ENCODE results near the gene ZRANB3.
"Not testable (repeated sequence)": the region's sequence is repeated elsewhere in the genome, so short reads cannot be mapped to it uniquely, and the experiment has no call there.

ZRANB3 gene

DNA sequence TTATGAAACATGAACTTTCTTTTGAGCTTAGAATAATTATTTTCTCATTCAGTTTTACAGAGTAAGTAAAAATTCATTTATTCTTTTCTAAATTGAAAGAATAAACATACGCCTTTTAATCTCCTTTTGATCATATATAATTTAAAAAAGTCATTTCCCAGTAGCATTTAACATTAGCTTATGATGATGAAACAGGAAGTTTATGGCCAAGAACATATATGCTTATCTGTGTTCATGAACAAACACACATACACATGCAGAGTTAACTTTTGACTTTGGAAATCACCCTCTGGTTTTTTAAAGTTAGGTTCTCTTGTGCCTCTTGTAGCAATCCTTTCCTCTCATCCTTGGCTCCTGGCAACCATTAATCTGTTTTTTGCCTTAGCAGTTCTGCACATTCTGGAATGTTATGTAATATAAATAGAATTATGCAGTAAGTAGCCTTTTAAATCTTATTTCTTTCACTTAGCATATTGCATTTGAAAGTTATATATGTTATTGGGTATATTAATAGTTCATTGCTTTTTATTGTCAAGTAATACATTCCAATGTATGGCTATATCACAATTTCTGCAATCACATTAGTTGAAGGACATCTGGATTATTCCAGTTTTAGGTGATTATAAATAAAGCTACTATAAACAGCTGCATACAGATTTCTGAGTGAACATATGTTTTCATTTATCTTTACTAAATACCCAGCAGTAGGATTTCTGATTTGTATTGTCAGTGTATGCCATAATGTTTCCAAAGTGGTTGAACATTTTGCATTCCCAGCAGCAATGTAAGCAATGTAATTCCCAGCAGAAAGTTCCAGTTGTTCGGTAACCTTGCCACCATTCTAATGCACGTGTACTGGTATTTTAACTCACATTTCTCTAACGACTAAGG lies 210.3 kb downstream of the ZRANB3 start:
- no peak for DNase-seq

DNA sequence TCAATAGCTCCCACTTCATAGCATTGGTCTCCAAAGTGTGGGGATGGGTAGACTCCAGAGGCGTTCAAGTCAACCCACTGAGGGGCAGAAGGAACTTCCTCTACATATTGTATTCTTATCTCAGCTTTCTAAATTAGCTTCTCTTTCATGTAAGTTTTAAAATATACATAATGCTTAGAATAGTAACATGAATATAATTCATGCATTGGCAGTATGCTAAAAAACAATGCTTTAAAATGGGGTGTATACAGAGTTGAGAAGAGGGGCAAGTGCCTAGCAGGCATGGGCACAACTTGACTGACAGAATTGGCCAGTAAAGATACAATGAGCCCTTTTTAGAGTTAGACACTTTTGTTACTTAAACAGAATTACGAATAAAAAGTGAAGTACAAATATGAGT lies 212.2 kb downstream of the ZRANB3 start:
- no peak for DNase-seq

- peak in 1 of 5 experiments; percentile 20 for DNase-seq
These were observed 213.6 kb downstream of the ZRANB3 start for GRCh38 chr2:135317375-135317774.

GRCh38 chr2:135311962-135312361 lies 219.1 kb downstream of the ZRANB3 start:
- DNase-seq, result no peak

DNA sequence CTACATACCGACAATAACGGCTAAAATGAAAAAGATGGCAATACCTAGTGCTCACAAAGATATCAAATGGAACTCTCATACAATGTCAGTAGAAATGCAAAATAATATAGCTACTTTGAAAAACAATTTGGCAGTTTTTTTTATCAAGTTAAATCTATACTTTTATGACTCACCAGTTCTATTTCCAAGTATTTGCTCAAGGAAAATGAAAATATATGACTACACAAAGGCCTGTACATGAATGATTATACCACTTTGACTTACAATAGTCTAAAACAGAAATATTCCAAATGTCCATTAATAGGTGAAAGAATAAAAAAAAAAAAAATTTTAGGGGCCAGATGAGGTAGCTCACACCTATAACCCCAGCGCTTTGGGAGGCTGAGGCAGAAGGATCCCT lies 219.8 kb downstream of the ZRANB3 start:
- DNase-seq, result peak in 1 of 5 experiments; percentile 23

DNA sequence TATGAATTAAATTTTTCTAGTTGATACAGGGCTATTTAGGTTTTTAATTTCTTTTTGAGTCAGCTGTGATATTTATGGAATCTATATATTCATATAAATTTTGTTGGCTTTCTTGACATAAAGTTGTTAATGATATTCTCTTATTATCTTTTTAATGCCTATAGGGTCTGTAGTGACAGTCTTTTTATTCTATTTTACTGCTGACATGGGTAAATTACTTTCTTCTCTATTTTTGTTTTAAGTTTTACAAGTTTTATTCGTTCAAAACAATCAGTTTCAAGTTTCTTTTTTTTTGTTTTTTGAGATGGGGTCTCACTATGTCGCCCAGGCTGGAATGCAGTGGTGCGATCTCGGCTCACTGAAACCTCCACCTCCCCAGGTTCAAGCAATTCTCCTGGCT lies 226.3 kb downstream of the ZRANB3 start:
- no peak for DNase-seq

DNA sequence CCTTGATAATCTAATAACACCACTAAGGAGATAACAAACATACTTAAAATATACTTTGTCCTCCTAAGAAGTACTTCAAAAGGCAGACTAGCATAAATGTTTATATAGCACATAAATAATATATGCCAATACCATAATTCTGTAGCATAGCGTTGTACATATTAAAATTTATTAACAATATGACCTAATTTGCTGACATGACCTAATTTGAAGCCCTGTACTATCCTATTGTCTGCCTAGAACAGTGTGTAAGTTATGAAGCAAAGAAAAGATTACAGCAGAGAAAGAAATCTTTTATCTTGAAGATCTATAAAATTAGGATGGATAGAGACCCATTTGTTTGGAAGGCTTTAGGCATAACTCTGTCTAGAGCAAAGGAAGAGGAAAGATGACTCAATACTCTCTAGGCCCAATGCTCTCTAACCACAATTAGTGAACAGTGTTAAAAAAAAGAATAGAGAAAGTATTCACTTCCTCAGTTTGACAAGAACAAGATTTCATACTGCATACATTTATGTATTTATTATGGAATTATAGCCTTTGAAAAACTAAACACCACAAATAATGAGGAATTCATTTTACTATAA lies 231.3 kb downstream of the ZRANB3 start:
- peak in 1 of 5 experiments; percentile 4 for DNase-seq

- DNase-seq, result no peak
These were observed 231.9 kb downstream of the ZRANB3 start for GRCh38 chr2:135299165-135299564.

DNA sequence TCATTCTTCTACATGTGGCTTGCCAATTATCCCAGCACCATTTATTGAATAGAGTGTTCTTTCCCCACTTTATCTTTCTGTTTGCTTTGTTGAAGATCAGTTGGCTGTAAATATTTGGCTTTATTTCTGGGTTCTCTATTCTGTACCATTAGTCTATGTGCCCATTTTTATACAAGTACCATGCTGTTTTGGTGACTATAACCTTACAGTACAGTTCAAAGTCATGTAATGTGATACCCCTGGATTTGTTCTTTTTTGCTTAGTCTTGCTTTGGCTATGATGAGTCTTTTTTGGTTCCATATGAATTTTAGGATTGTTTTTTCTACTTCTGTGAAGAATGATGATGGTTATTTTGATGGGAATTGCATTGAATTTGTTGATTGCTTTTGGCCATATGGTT lies 243.9 kb downstream of the ZRANB3 start:
- DNase-seq, result not testable (repeated sequence)

GRCh38 chr2:135285391-135285790 lies 245.6 kb downstream of the ZRANB3 start:
- DNase-seq, result no peak

DNA sequence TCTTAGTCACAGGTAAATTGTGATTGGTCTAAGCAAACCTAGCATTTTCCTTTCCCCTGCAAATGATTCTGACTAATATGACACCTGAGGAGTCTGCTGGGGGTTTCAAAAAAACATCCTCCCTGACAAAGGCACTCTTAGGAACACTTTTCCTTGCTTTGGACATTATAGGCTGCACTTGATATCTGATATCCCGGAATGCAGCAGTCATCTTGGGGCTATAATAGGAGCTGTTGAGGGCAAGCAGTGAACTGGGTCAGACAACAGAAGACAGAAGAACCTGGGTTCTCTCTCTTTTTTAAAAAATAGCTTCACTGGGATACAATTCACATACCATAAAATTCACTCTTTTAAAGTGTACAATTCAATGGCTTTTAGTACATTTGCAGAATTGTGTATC lies 249.6 kb downstream of the ZRANB3 start:
- DNase-seq, result no peak

GRCh38 chr2:135279209-135279608 lies 251.8 kb downstream of the ZRANB3 start:
- no peak for DNase-seq

DNA sequence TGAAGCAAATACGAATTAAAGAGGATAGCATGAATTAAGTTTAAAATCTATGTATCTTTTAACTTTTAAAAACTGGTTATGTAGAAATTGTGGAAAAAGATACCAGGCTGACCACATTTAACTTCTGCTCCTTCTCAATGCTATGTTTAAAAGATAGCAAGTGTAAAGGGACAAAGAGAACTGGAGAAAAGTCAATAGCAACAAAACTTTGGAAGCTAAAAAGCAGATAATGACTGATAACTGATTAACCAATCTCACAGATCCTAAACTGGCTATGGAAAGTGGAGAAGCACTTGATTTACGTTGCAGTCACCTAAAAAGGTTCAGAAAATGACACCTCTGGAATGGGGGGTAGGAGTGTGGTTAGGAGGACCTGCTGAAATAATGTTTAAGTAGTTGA lies 254.5 kb downstream of the ZRANB3 start:
- DNase-seq, result no peak

GRCh38 chr2:135271006-135271405 lies 260.0 kb downstream of the ZRANB3 start:
- no peak for DNase-seq

- no peak for DNase-seq
These were observed 265.0 kb downstream of the ZRANB3 start for GRCh38 chr2:135265960-135266490.

DNA sequence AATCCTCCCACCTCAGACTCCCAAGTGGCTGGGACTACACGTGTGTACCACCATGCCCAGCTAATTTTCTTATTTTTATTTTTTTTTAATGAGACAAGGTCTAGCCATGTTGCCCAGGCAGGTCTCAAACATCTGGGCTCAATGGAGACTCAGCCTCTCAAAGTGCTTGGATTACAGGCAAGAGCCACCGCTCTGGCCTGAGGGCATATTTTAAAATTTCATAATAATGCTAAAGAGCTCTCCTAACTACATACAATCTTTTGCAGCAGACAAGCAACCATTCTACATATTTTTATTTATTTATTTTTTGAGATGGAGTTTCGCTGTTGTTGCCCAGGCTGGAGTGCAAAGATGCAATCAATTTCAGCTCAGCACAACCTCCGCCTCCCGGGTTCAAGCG lies 271.9 kb downstream of the ZRANB3 start:
- no peak for DNase-seq

DNA sequence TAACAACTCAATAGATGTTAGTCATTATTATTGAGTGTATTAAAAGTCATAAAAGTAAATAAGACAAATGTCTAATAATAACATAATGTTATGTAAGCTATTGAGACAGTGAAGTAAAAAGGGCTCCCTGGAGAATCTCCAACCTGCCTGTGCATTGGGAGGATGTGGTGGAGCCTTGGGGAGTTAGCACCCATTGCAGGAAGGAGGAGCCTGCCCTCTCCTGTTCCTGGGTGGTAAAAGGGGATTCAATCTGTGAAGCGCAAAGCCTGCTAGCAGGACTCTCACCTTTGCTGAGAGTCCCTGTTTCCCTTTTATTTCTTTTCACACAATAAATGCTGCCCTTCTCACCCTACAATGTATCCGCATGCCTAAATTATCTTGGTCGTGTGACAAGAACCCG lies 272.8 kb downstream of the ZRANB3 start:
- no peak for DNase-seq

DNA sequence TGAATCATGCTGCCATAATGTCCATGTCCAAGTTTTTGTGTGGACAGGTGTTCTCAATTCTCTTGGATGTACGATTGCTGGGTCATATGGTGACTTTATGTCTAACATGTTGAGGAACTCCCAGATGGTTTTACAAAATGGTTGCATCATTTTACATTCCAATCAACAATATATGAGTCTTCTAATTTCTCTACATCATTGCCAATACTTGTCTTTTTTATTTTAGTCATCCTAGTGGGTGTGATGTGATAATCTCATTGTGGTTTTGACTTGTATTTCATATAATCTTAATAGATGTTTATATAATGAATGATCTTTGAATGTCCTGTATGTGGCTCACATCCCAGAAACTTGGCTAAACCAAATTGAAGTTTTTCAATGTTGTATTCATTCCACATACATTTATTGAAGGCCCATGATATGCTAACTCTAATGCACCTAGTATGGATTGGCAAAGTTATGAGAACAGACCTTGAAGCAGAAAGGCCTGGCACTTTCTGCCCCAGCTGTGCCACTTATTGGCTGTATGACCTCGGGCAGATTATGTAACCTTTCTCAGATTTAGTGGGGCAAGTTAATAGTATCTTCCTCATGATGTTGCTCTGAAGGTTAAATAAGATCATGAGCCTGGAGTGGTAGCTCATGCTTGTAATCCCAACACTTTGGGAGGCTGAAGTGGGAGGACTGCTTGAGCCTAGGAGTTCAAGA lies 273.5 kb downstream of the ZRANB3 start:
- DNase-seq, result no peak

DNA sequence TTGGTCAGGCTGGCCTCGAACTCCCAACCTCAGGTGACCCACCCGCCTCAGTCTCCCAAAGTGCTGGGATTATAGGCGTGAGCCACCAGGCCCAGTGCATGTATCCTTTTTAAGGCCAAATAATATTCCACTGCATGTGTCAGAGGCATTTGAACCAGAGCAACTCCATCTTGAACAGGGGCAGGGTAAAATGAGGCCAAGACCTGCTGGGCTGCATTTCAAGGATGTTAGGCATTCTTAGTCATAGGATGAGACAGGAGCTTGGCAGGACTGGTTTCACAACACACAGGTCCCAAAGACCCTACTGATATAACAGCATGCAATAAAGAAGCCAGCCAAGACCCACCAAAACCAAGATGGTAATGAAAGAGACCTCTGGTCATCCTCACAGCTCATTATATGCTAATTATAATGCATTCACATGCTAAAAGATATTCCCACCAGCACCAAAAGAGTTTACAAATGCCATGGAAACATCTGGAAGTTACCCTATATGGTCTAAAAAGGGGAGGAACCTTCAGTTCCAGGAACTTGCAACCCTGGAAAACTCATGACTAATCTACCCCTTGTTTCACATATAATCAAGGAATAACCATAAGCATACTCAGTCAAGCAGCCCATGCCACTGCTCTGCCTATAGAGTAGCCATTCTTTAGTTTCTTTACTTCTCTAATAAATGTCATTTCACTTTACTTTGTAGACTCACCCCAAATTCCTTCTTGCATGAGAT lies 274.3 kb downstream of the ZRANB3 start:
- no peak for DNase-seq

- DNase-seq, result no peak
These were observed 275.8 kb downstream of the ZRANB3 start for GRCh38 chr2:135255208-135255607.

GRCh38 chr2:135252805-135253458 lies 278.1 kb downstream of the ZRANB3 start:
- no peak for DNase-seq

- no peak for DNase-seq
These were observed 282.4 kb downstream of the ZRANB3 start for GRCh38 chr2:135248611-135249010.
